HepG2 (cell line): ENCODE data around the gene AK9. TPM values are rescaled to one million over a fixed set of nuclear protein-coding genes. Genes with fewer than 3 reads are reported as not detected.

Experiments used
- ATAC-seq: fragments of 200-7000 bp; cut with Tn5 transposase; 3 replicates; pipeline ENCODE4 v1.9.1; 2020; ENCODE audit warnings: mild to moderate bottlenecking, moderate library complexity
- BruUV-seq: library from RNA; stranded (reverse); fragments of 400-500 nt; replicated peaks from 2 replicates; lab custom pipeline; 2021; lab: Mats Ljungman, UMichigan
- CTCF ChIA-PET: fragments of 300-600 bp; formaldehyde crosslinking; extraction: SDS; loops from one replicate; lab custom pipeline; 2021; ENCODE audit warnings: low total read pairs, inconsistent platforms, low intra/inter-chr PET ratio; lab: Yijun Ruan, JAX
- POLR2A ChIA-PET: fragments of 350-600 bp; sonication (Branson Sonifier 250); formaldehyde crosslinking; loops from one replicate; lab custom pipeline; 2020; ENCODE audit warnings: antibody characterized with exemption, inconsistent platforms; lab: Yijun Ruan, JAX
- DNase-seq: peaks from one replicate; pipeline ENCODE4 v3.0.0-alpha.2; 2015; ENCODE audit warnings: low spot score
- FAIRE-seq: peaks from 3 replicates; lab custom pipeline; 2011; peaks lifted over from hg19 to GRCh38; lab: Jason Lieb, UNC
- H2AFZ ChIP-seq: one replicate; pipeline ENCODE4 v1.6.1; 2011; ENCODE audit warnings: low read length, inconsistent platforms
- H3K27ac ChIP-seq: fragments of 300-600 bp; 3 replicates; pipeline ENCODE4 v1.8.0; 2011; ENCODE audit warnings: mixed run types, mild to moderate bottlenecking, mixed read lengths, low read length, inconsistent platforms; ENCODE audit not compliant: insufficient read depth; ENCODE audit errors: extremely low read length
- H3K27me3 ChIP-seq, 2 experiments: fragments of 200-600 bp in 1 of 2; 2 replicates in 1 of 2; 3 replicates in 1 of 2; pipeline versions ENCODE4 v1.6.0 to v1.8.0; 2011; ENCODE audit warnings: low read length in 2 of 2, mild to moderate bottlenecking in 2 of 2, moderate library complexity in 2 of 2, inconsistent platforms in 1 of 2; ENCODE audit not compliant: insufficient read depth in 2 of 2, control insufficient read depth in 1 of 2
- H3K36me3 ChIP-seq, 2 experiments: fragments of 200-600 bp in 1 of 2; replicated peaks in 1 of 2; 2 replicates in 1 of 2; 3 replicates in 1 of 2; pipeline versions ENCODE4 v1.5.1 to v1.8.0; 2011; ENCODE audit warnings: low read length in 2 of 2, inconsistent platforms in 1 of 2; ENCODE audit not compliant: insufficient read depth in 2 of 2, control insufficient read depth in 1 of 2
- H3K4me1 ChIP-seq: 2 replicates; pipeline ENCODE4 v1.5.1; 2012; ENCODE audit warnings: low read length, inconsistent platforms; ENCODE audit not compliant: insufficient read depth
- H3K4me2 ChIP-seq: 2 replicates; pipeline ENCODE4 v1.6.0; 2011; ENCODE audit warnings: low read depth, low read length, inconsistent platforms
- H3K4me3 ChIP-seq, 3 experiments: fragments of 200-600 bp in 1 of 3; sonication (generic), shearing (Covaris generic) in 1 of 3; replicated peaks in 1 of 3; 2 replicates each; pipeline ENCODE4 v1.5.1; 2011 to 2016; ENCODE audit warnings: low read length in 3 of 3, inconsistent platforms in 2 of 3, low read depth in 2 of 3, mild to moderate bottlenecking in 2 of 3, control low read depth in 1 of 3, mixed read lengths in 1 of 3; ENCODE audit not compliant: insufficient read depth in 1 of 3
- H3K79me2 ChIP-seq: one replicate; pipeline ENCODE4 v1.6.1; 2011; ENCODE audit warnings: low read length, inconsistent platforms; ENCODE audit not compliant: insufficient read depth
- H3K9ac ChIP-seq: 2 replicates; pipeline ENCODE4 v1.6.0; 2011; ENCODE audit warnings: mild to moderate bottlenecking, low read depth, low read length, inconsistent platforms; ENCODE audit not compliant: insufficient read depth
- H3K9me3 ChIP-seq: 2 replicates; pipeline ENCODE4 v1.5.1; 2012; ENCODE audit warnings: mild to moderate bottlenecking, low read length
- H4K20me1 ChIP-seq: 2 replicates; pipeline ENCODE4 v1.6.0; 2011; ENCODE audit warnings: inconsistent platforms, mild to moderate bottlenecking, low read length, moderate library complexity; ENCODE audit not compliant: insufficient read depth
- HDAC6 ChIP-seq: fragments of 200-600 bp; sonication (generic); IDR thresholded peaks from 2 replicates; pipeline ENCODE4 v1.7.0; 2017; ENCODE audit warnings: mild to moderate bottlenecking, antibody characterized with exemption, low read length, low read depth
- ISL2 ChIP-seq: sonication (generic); formaldehyde crosslinking; IDR thresholded peaks from 2 replicates; pipeline ENCODE4 v1.5.0; 2020; ENCODE audit warnings: missing genetic modification reagents
- MAZ ChIP-seq, 2 experiments: sonication (generic) in 1 of 2; formaldehyde crosslinking in 1 of 2; IDR thresholded peaks; 2 replicates each; pipeline versions ENCODE4 v1.5.0 to v1.6.1; 2012 to 2020; ENCODE audit warnings: low read depth in 2 of 2, mild to moderate bottlenecking in 2 of 2, borderline replicate concordance in 1 of 2, improper control_type of control experiment in 1 of 2, low read length in 1 of 2, missing genetic modification reagents in 1 of 2, moderate library complexity in 1 of 2
- NR2F6 ChIP-seq, 2 experiments: IDR thresholded peaks; 2 replicates each; pipeline ENCODE4 v1.6.1; 2016; ENCODE audit warnings: antibody characterized with exemption in 1 of 2, mild to moderate bottlenecking in 1 of 2
- SP140L ChIP-seq: sonication (generic); formaldehyde crosslinking; IDR thresholded peaks from 2 replicates; pipeline ENCODE4 v1.4.0; 2020; ENCODE audit warnings: missing genetic modification reagents, borderline replicate concordance
- ZFX ChIP-seq: sonication (generic); formaldehyde crosslinking; IDR thresholded peaks from 2 replicates; pipeline ENCODE4 v1.4.0; 2020; ENCODE audit warnings: mild to moderate bottlenecking, low read depth, missing genetic modification reagents, moderate library complexity
- ZNF460 ChIP-seq: sonication (generic); formaldehyde crosslinking; IDR thresholded peaks from 2 replicates; pipeline ENCODE4 v1.5.1; 2020; ENCODE audit warnings: missing genetic modification reagents, mild to moderate bottlenecking, borderline replicate concordance
- WGBS: methylation state at CpG from one replicate; pipeline ENCODE4 v1.1.6; 2017; ENCODE audit warnings: low lambda C conversion rate; 5-methylcytosine and 5-hydroxymethylcytosine counted together
- in situ Hi-C: cut with HindIII; loops from 2 replicates; pipeline ENCODE4 v1.10.0; 2017; ENCODE audit warnings: low pct_unique_long_range_greater_than_20kb; ENCODE audit not compliant: extremely low pct_ligation_motif_present
- intact Hi-C: fragments of 100-400 bp; cut with micrococcal nuclease; formaldehyde crosslinking; loops from one replicate; pipeline ENCODE4 v1.10.0; 2022; ENCODE audit not compliant: unreplicated experiment
- polyA plus RNA-seq, 8 experiments: library from polyadenylated mRNA; depleted of rRNA in 3 of 8; stranded (reverse) in 7 of 8; unstranded in 1 of 8; fragments of >200 nt; fragmentation: Illumina TruSeq in 4 of 8; extraction: Trizol in 4 of 8; gene quantifications; 2 replicates each; pipeline versions ENCODE4 v1.2.1 to v1.2.3, GENCODE V29; 2011 to 2016; ENCODE audit warnings: low read depth in 4 of 8, missing spikeins in 1 of 8, mixed read lengths in 1 of 8; ENCODE audit not compliant: insufficient read depth in 1 of 8
- total RNA-seq, 5 experiments: library from RNA; depleted of rRNA; stranded (reverse); fragments of >200 nt; fragmentation: Illumina TruSeq; extraction: Trizol; gene quantifications; 2 replicates each; pipeline ENCODE4 v1.2.3, GENCODE V29; 2016; ENCODE audit warnings: low read depth in 1 of 5
- TF ChIP-seq, protein P1 (sequence below): sonication (generic); formaldehyde crosslinking; IDR thresholded peaks from 2 replicates; pipeline ENCODE4 v1.5.0; 2020; ENCODE audit warnings: missing genetic modification reagents, mild to moderate bottlenecking, borderline replicate concordance
- TF ChIP-seq, protein P2 (sequence below): sonication (generic); formaldehyde crosslinking; IDR thresholded peaks from 2 replicates; pipeline ENCODE4 v1.8.0; 2022; ENCODE audit warnings: missing genetic modification reagents, mild to moderate bottlenecking, inconsistent platforms, borderline replicate concordance
- TF ChIP-seq, protein P3 (sequence below): sonication (generic); formaldehyde crosslinking; IDR thresholded peaks from 2 replicates; pipeline ENCODE4 v1.5.1; 2020; ENCODE audit warnings: missing genetic modification reagents, mild to moderate bottlenecking, borderline replicate concordance
- TF ChIP-seq, protein P4 (sequence below): sonication (generic); formaldehyde crosslinking; IDR thresholded peaks from 2 replicates; pipeline ENCODE4 v1.5.1; 2020; ENCODE audit warnings: missing genetic modification reagents, mild to moderate bottlenecking, borderline replicate concordance

AK9 gene
- total and polyA plus RNA-seq, 2 of the 13 experiments (the other 11 are each of a cell fraction or from before 2014, with no cell fraction given) = 3.2 to 4.8 TPM

DNA sequence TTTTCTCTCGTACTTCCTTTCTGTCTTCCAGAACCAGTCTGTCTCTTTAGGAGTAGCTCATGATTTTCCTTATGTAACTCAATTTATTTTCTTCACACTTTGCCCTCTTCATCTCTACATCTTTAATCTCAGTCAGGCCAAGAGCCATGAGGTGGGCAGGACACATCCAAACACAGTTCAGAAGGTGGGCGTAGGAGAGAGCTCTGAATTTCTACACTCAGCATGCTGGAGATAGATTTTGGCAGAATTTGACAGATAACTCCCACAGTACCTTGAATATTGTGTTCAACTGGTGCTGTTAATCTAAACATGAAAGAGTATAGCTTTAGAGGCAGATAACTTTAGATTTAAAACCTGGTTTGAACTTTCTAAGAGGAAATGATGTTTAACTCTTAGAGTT, 184.2 kb downstream of the AK9 start:
- Histone ChIP-seq H3K36me3 (no peaks in the 10 kb centered on the region), H2AFZ (no peak overlapping the region), H3K27me3 (peaks cover 0 to 31% of the 10 kb centered on the region in 2 experiments; a peak in 3 of 5 replicates), H3K27ac (no peak overlapping the region), H3K79me2 (no peaks in the 10 kb centered on the region), H3K4me1 (peaks cover 8% of the 10 kb centered on the region; the same call in 1 of the 2 replicates), H4K20me1 (no peaks in the 10 kb centered on the region), H3K9ac (no peak overlapping the region), H3K9me3 (no peaks in the 10 kb centered on the region), H3K4me2 (no peak overlapping the region), H3K4me3 (no peak overlapping the region)
- ChIA-PET CTCF (no interaction called here), POLR2A (no interaction called here)
- DNase-seq = no peak
- ATAC-seq = no peak
- in situ Hi-C loops (no loop called here), intact Hi-C loops (no loop called here)
- no peak for FAIRE-seq
- no TSS peak for BruUV-seq
- TF ChIP-seq ISL2 = no peak
- TF ChIP-seq, protein P1, sequence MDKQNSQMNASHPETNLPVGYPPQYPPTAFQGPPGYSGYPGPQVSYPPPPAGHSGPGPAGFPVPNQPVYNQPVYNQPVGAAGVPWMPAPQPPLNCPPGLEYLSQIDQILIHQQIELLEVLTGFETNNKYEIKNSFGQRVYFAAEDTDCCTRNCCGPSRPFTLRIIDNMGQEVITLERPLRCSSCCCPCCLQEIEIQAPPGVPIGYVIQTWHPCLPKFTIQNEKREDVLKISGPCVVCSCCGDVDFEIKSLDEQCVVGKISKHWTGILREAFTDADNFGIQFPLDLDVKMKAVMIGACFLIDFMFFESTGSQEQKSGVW (CRISPR knock-in tag) = no peak
- TF ChIP-seq, protein P2, sequence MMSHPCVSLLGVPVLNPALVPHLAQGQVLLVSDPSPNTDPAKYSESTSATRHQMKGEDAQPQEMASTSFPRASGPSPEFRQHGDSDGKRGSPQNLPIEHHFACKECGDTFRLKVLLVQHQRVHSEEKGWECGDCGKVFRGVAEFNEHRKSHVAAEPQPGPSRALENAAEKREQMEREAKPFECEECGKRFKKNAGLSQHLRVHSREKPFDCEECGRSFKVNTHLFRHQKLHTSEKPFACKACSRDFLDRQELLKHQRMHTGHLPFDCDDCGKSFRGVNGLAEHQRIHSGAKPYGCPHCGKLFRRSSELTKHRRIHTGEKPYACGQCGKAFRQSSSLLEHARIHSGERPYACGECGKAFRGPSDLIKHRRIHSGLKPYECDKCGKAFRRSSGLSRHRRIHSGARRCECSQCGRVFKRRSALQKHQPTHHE (CRISPR knock-in tag) = no peak
- TF ChIP-seq MAZ (IDR thresholded peaks at IDR 0.05; ENCODE audit: borderline replicate concordance, low read depth, low read length) = no peak
- TF ChIP-seq MAZ (CRISPR knock-in tag; IDR thresholded peaks at IDR 0.05; ENCODE audit: low read depth) = no peak
- no peak for TF ChIP-seq NR2F6 (IDR thresholded peaks at IDR 0.05)
- no peak for TF ChIP-seq NR2F6 (CRISPR knock-in tag; IDR thresholded peaks at IDR 0.05)
- TF ChIP-seq, protein P3, sequence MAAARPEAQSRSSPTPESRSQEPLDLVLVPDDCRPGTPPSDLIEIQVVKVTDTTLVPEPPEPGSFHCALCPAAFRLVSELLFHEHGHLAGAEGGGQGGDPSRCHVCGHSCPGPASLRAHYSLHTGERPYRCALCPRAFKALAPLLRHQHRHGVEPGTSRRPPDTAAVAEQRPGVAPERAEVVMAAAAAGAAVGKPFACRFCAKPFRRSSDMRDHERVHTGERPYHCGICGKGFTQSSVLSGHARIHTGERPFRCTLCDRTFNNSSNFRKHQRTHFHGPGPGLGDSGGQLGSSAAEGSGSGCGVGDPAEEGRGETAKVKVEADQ (CRISPR knock-in tag) = no peak
- no peak for TF ChIP-seq SP140L (CRISPR knock-in tag)
- TF ChIP-seq ZFX (CRISPR knock-in tag) = no peak
- no peak for TF ChIP-seq ZNF460 (CRISPR knock-in tag)
- TF ChIP-seq HDAC6 = no peak
- TF ChIP-seq, protein P4, sequence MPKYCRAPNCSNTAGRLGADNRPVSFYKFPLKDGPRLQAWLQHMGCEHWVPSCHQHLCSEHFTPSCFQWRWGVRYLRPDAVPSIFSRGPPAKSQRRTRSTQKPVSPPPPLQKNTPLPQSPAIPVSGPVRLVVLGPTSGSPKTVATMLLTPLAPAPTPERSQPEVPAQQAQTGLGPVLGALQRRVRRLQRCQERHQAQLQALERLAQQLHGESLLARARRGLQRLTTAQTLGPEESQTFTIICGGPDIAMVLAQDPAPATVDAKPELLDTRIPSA (CRISPR knock-in tag) = no peak
- WGBS = 3% methylated on average over 2 of the region's 2 CpGs
